AG04449 (cell line): ENCODE measurements around the gene GJD4.

Experiments
- CTCF ChIA-PET: fragments of 350-600 bp; formaldehyde crosslinking; extraction: SDS; loops from one replicate; lab custom pipeline; 2021; ENCODE audit warnings: antibody characterized with exemption; lab: Yijun Ruan, JAX
- POLR2A ChIA-PET: fragments of 400-600, 350-600 bp; formaldehyde crosslinking; extraction: SDS; loops from one replicate; lab custom pipeline; 2020; ENCODE audit warnings: antibody characterized with exemption, inconsistent platforms; lab: Yijun Ruan, JAX
- DNase-seq: peaks from one replicate; pipeline ENCODE4 v3.0.0-alpha.2; 2010; ENCODE audit warnings: low read depth, low spot score
- H3K4me3 ChIP-seq: 2 replicates; pipeline ENCODE4 v1.5.1; 2011; ENCODE audit warnings: low read depth, mild to moderate bottlenecking, control low read depth, low read length
- TF ChIP-seq, protein P1 (sequence below): IDR thresholded peaks from one replicate; pipeline ENCODE4 v1.5.1; 2011; ENCODE audit warnings: mild to moderate bottlenecking, moderate library complexity, low read length, control low read depth, inconsistent platforms; ENCODE audit not compliant: insufficient read depth; ENCODE audit errors: missing control alignments

GJD4 gene

DNA sequence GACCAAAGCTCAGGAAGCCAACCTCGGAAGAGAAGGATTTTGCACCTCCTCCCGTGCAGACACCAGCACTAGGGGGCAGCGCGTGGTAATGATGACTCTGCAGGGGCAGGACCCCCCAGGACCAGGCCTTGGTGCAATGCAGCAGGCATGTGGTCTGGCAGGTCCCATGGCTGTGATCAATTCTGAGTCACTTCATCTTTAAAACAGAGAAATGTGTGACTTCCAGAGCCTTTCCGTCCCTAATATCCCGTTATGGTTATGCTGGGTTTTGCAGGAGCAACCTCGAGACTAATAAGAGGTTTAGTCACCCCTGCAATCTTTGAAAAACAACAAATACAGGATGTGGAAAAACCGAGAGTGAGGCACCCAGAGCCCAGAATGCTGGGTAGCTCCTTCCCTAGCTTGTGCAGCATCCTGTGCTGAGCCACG is 30.2 kb upstream of the GJD4 start:
- DNase-seq = peak; percentile 86
- CTCF ChIA-PET = interaction anchor here (0.6 to 6.9 kb wide), 11 partner anchors 9 to 1305 kb away, joined by 3 to 89 read pairs (median 3); no protein-coding TSS in a partner anchor

DNA sequence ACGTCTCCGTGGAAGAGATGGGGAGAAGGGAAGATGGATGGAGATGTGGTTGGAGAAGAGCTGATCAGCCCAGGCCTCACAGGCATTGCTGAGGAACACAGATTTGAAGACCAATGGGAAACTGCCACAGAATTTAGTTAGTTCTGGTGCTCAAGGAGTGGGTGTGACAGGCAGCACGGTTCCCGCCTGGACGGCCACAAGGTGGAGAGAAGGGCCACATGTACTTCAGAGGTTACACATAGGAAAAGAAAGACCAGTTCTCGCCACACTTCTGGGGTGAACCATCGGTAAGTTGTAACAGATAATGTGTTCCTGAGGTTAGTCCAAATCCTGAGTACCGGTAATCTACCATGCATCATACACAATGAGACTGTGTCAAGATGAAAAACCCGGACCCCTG is 29.5 kb upstream of the GJD4 start:
- TF ChIP-seq, protein P1, sequence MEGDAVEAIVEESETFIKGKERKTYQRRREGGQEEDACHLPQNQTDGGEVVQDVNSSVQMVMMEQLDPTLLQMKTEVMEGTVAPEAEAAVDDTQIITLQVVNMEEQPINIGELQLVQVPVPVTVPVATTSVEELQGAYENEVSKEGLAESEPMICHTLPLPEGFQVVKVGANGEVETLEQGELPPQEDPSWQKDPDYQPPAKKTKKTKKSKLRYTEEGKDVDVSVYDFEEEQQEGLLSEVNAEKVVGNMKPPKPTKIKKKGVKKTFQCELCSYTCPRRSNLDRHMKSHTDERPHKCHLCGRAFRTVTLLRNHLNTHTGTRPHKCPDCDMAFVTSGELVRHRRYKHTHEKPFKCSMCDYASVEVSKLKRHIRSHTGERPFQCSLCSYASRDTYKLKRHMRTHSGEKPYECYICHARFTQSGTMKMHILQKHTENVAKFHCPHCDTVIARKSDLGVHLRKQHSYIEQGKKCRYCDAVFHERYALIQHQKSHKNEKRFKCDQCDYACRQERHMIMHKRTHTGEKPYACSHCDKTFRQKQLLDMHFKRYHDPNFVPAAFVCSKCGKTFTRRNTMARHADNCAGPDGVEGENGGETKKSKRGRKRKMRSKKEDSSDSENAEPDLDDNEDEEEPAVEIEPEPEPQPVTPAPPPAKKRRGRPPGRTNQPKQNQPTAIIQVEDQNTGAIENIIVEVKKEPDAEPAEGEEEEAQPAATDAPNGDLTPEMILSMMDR = no peak
- ChIA-PET CTCF (interaction anchor here (1.0 to 6.9 kb wide), 8 partner anchors 9 to 1305 kb away, joined by 3 to 89 read pairs (median 4); no protein-coding TSS in a partner anchor), POLR2A (interaction anchor here (1.3 kb wide), 1 partner anchor 1305 kb away, joined by 4 read pairs; no protein-coding TSS in a partner anchor)
- DNase-seq = no peak
- no peak overlapping the region for H3K4me3 ChIP-seq

More for the DNA sequence above, 30.2 kb upstream of the GJD4 start:
- TF ChIP-seq, protein P1 = peak; percentile 57
- POLR2A ChIA-PET = interaction anchor here (0.8 to 1.3 kb wide), 3 partner anchors 29 to 1305 kb away, joined by 3 to 4 read pairs (median 3); no protein-coding TSS in a partner anchor
- H3K4me3 ChIP-seq = no peak overlapping the region

DNA sequence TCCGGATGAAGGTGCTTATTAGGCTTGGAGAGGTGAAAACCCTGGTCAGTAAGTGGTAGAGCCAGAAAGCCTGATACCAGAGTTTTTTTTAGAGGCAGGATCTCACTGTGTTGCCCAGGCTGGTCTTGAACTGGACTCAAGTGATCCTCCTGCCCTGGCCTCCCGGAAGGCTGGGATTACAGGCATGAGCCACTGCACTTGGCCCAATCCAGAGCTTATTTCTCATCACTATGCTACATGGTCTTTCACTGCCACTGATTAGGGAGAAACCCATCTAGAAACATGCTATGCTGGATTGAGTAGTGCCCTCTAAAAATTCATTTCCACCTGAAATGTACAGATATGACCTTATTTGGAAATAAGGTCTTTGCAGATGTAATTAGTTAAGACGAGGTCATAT is 28.4 kb upstream of the GJD4 start:
- CTCF ChIA-PET = interaction anchor here (1.6 to 6.9 kb wide), 3 partner anchors 10 to 1304 kb away, joined by 5 to 89 read pairs (median 14); no protein-coding TSS in a partner anchor

DNA sequence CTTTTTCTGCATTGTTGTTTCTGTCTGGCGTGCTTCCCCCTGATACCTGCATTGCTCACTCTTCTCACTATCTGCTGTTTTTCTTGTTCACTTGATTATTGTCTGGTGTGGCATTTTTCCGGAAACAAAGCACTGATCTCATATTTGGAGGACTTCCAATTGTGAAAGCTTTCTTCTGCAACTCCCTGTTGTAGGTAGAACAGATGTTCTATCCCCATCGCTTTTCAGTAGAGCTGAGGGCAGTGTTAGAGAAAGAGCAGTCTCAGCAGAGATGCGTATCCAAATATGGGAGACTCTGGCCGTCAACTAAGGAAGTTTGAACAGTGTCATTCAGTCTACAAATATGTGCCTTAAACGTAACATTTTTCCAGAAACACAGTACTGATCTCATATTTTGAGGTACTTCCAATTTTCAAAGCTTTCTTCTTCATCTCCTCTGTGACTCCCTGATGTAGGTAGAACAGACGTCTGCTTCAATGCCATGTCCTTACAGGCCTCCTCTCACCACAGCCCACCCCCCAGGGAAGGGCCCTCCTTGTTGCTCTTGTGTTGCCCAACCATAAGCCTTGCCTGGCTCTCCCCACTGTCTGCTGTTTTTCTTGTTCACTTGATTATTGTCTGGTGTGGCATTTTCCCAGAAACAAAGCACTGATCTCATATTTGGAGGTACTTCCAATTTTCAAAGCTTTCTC is 27.1 kb upstream of the GJD4 start:
- no peak overlapping the region for H3K4me3 ChIP-seq
- ChIA-PET CTCF (interaction anchor here (1.4 to 4.2 kb wide), 5 partner anchors 11 to 36 kb away, joined by 3 to 32 read pairs (median 6); no protein-coding TSS in a partner anchor), POLR2A (no interaction called here)
- no peak for DNase-seq
- TF ChIP-seq, protein P1 = no peak

More for the DNA sequence above, 28.4 kb upstream of the GJD4 start:
- no peak overlapping the region for H3K4me3 ChIP-seq
- POLR2A ChIA-PET = interaction anchor here (0.7 kb wide), 1 partner anchor 1233 kb away, joined by 3 read pairs; no protein-coding TSS in a partner anchor
- DNase-seq = no peak
- TF ChIP-seq, protein P1 = no peak

DNA sequence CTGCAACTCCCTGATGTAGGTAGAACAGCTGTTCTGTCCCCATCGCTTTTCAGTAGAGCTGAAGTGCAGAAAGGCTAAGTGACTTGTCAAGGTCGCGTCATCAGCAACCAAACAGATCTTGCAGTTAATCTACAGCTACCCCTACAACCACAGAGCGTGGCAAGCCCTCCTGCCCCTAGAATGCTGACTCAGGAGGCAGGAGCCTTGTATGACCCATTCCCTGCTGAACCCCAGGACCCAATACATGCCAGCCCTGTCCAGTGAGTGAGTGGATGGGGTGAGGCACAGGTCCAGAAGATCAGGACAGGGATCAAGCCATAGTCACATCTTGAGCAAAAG is 26.6 kb upstream of the GJD4 start:
- ChIA-PET CTCF (interaction anchor here (1.4 to 4.2 kb wide), 5 partner anchors 11 to 35 kb away, joined by 3 to 32 read pairs (median 6); no protein-coding TSS in a partner anchor), POLR2A (no interaction called here)

More for the DNA sequence above, 26.6 kb upstream of the GJD4 start:
- no peak overlapping the region for H3K4me3 ChIP-seq
- DNase-seq = no peak
- TF ChIP-seq, protein P1 = no peak
